Neural progenitor cell (in vitro differentiated cells): Measurements from ENCODE around the gene SLC35A5. TPM values are rescaled to one million over a fixed set of nuclear protein-coding genes. Genes with fewer than 3 reads are reported as not detected.

Source experiments
- DNase-seq: peaks from one replicate; pipeline ENCODE4 v3.0.0-alpha.2; 2016; ENCODE audit warnings: low spot score
- H2AFZ ChIP-seq: fragments of 200-600 bp; sonication (generic); replicated peaks from 2 replicates; pipeline ENCODE4 v1.6.1; 2016; ENCODE audit warnings: antibody characterized with exemption
- H3F3A ChIP-seq: fragments of 200-600 bp; sonication (generic); 2 replicates; pipeline ENCODE4 v1.6.1; 2016; ENCODE audit warnings: antibody characterized with exemption, low read depth
- H3K27ac ChIP-seq: fragments of 200-600 bp; sonication (generic); 2 replicates; pipeline ENCODE4 v1.5.1; 2016; ENCODE audit warnings: mild to moderate bottlenecking
- H3K27me3 ChIP-seq: fragments of 200-600 bp; sonication (generic); 2 replicates; pipeline ENCODE4 v1.6.1; 2016; ENCODE audit warnings: mild to moderate bottlenecking, moderate library complexity
- H3K36me3 ChIP-seq: fragments of 200-600 bp; sonication (generic); 2 replicates; pipeline ENCODE4 v1.5.1; 2016
- H3K4me1 ChIP-seq: fragments of 200-600 bp; sonication (generic); 2 replicates; pipeline ENCODE4 v1.6.1; 2016; ENCODE audit warnings: mixed run types
- H3K4me2 ChIP-seq: fragments of 200-600 bp; sonication (generic); 2 replicates; pipeline ENCODE4 v1.6.1; 2016
- H3K4me3 ChIP-seq: fragments of 200-600 bp; sonication (generic); 2 replicates; pipeline ENCODE4 v1.5.1; 2016
- H3K79me2 ChIP-seq: fragments of 200-600 bp; sonication (generic); 2 replicates; pipeline ENCODE4 v1.6.1; 2016; ENCODE audit warnings: low read depth
- H3K9ac ChIP-seq: fragments of 200-600 bp; sonication (generic); 2 replicates; pipeline ENCODE4 v1.6.1; 2016
- H3K9me3 ChIP-seq: fragments of 200-600 bp; sonication (generic); 2 replicates; pipeline ENCODE4 v1.5.1; 2016; ENCODE audit warnings: low read depth
- H4K20me1 ChIP-seq: fragments of 200-600 bp; sonication (generic); 2 replicates; pipeline ENCODE4 v1.6.1; 2016; ENCODE audit warnings: low read depth
- H3K27ac Mint-ChIP-seq: 3 replicates; pipeline ENCODE4 v1.8.0; 2021; ENCODE audit warnings: mixed read lengths
- H3K27me3 Mint-ChIP-seq: 2 replicates; pipeline ENCODE4 v1.8.0; 2022; ENCODE audit warnings: low read depth, mild to moderate bottlenecking, inconsistent platforms, moderate library complexity, mixed read lengths; ENCODE audit not compliant: insufficient read depth
- H3K36me3 Mint-ChIP-seq: 3 replicates; pipeline ENCODE4 v1.8.0; 2021; ENCODE audit warnings: mixed read lengths
- H3K4me1 Mint-ChIP-seq: 3 replicates; pipeline ENCODE4 v1.8.0; 2021; ENCODE audit warnings: mixed read lengths
- H3K4me3 Mint-ChIP-seq: 3 replicates; pipeline ENCODE4 v1.8.0; 2021; ENCODE audit warnings: mild to moderate bottlenecking, moderate library complexity, mixed read lengths
- H3K9me3 Mint-ChIP-seq: 3 replicates; pipeline ENCODE4 v1.8.0; 2020; ENCODE audit warnings: mixed read lengths
- CTCF ChIP-seq: fragments of 200-600 bp; sonication (generic); IDR thresholded peaks from 2 replicates; pipeline ENCODE4 v1.5.1; 2017; ENCODE audit warnings: antibody characterized with exemption, mild to moderate bottlenecking
- EZH2 ChIP-seq: fragments of 200-600 bp; sonication (generic); IDR thresholded peaks from 2 replicates; pipeline ENCODE4 v1.6.1; 2017; ENCODE audit warnings: antibody characterized with exemption, mild to moderate bottlenecking, moderate library complexity
- EZH2phosphoT487 ChIP-seq: fragments of 200-600 bp; sonication (generic); IDR thresholded peaks from 2 replicates; pipeline ENCODE4 v1.6.1; 2017; ENCODE audit warnings: antibody characterized with exemption
- total RNA-seq: library from RNA; depleted of rRNA; stranded (reverse); fragments of >200 nt; gene quantifications from 2 replicates; pipeline ENCODE4 v1.2.3, GENCODE V29; 2015; ENCODE audit warnings: low replicate concordance

The SLC35A5 gene
- total RNA-seq, 1 donor from 2014 or later, result 59.7 TPM

GRCh38 chr3:112598731-112599130, 36.9 kb downstream of the SLC35A5 start:
- peaks cover 25% of the 10 kb centered on the region for H3K4me1 Mint-ChIP-seq
- no peak for DNase-seq
- no peak overlapping the region for H3K27ac Mint-ChIP-seq
- no peaks in the 10 kb centered on the region for H4K20me1 ChIP-seq
- no peaks in the 10 kb centered on the region for H3K36me3 ChIP-seq
- no peak overlapping the region for H3K4me3 ChIP-seq
- no peaks in the 10 kb centered on the region for H3F3A ChIP-seq
- no peak overlapping the region for H3K4me3 Mint-ChIP-seq
- no peak overlapping the region for H3K27ac ChIP-seq
- no peak overlapping the region for H2AFZ ChIP-seq
- H3K36me3 Mint-ChIP-seq, result peaks cover 9% of the 10 kb centered on the region
- H3K9ac ChIP-seq, result no peak overlapping the region
- peaks cover 3% of the 10 kb centered on the region for H3K27me3 Mint-ChIP-seq
- no peak overlapping the region for H3K4me2 ChIP-seq
- no peaks in the 10 kb centered on the region for H3K4me1 ChIP-seq
- no peaks in the 10 kb centered on the region for H3K9me3 ChIP-seq
- no peaks in the 10 kb centered on the region for H3K27me3 ChIP-seq
- no peaks in the 10 kb centered on the region for H3K79me2 ChIP-seq
- peaks cover 3% of the 10 kb centered on the region for H3K9me3 Mint-ChIP-seq
- no peak for TF ChIP-seq EZH2phosphoT487
- no peak for TF ChIP-seq CTCF
- no peak for TF ChIP-seq EZH2

- TF ChIP-seq EZH2, result no peak
- Mint-ChIP-seq H3K27me3 (peaks cover 3% of the 10 kb centered on the region), H3K27ac (peak overlapping the region; percentile 55)
Observed at GRCh38 chr3:112602217-112602838, 40.5 kb downstream of the SLC35A5 start.

GRCh38 chr3:112604536-112604935, 42.7 kb downstream of the SLC35A5 start:
- H3K36me3 ChIP-seq, result no peaks in the 10 kb centered on the region
- no peak overlapping the region for H3K27ac ChIP-seq
- H3K4me3 ChIP-seq, result no peak overlapping the region
- no peak overlapping the region for H3K4me3 Mint-ChIP-seq
- H3K36me3 Mint-ChIP-seq, result peaks cover 1% of the 10 kb centered on the region
- no peak overlapping the region for H2AFZ ChIP-seq
- peaks cover 3% of the 10 kb centered on the region for H3K27me3 Mint-ChIP-seq
- no peak for TF ChIP-seq EZH2
- TF ChIP-seq EZH2phosphoT487, result no peak
- no peak for TF ChIP-seq CTCF
- peak overlapping the region; percentile 99 for H3K27ac Mint-ChIP-seq
- no peaks in the 10 kb centered on the region for H3K79me2 ChIP-seq
- H3K9ac ChIP-seq, result no peak overlapping the region
- H3K4me1 Mint-ChIP-seq, result peaks cover 80% of the 10 kb centered on the region
- no peak overlapping the region for H3K4me2 ChIP-seq
- no peaks in the 10 kb centered on the region for H3F3A ChIP-seq
- no peaks in the 10 kb centered on the region for H4K20me1 ChIP-seq
- no peak for DNase-seq
- H3K4me1 ChIP-seq, result peaks cover 4% of the 10 kb centered on the region
- no peaks in the 10 kb centered on the region for H3K9me3 ChIP-seq
- no peaks in the 10 kb centered on the region for H3K27me3 ChIP-seq
- no peaks in the 10 kb centered on the region for H3K9me3 Mint-ChIP-seq

More at GRCh38 chr3:112602217-112602838, 40.5 kb downstream of the SLC35A5 start:
- Histone ChIP-seq H3K9ac (no peak overlapping the region), H3K4me3 (no peak overlapping the region), H3K4me1 (peaks cover 4% of the 10 kb centered on the region), H3K27ac (no peak overlapping the region), H3K79me2 (no peaks in the 10 kb centered on the region), H3K9me3 (no peaks in the 10 kb centered on the region), H3F3A (no peaks in the 10 kb centered on the region), H2AFZ (no peak overlapping the region), H3K36me3 (no peaks in the 10 kb centered on the region), H3K27me3 (no peaks in the 10 kb centered on the region), H3K4me2 (no peak overlapping the region), H4K20me1 (no peaks in the 10 kb centered on the region)
- Mint-ChIP-seq H3K9me3 (peaks cover 3% of the 10 kb centered on the region), H3K36me3 (peaks cover 7% of the 10 kb centered on the region), H3K4me3 (no peak overlapping the region), H3K4me1 (peaks cover 60% of the 10 kb centered on the region)
- no peak for DNase-seq

- Histone ChIP-seq H3K4me2 (no peak overlapping the region), H4K20me1 (no peaks in the 10 kb centered on the region), H3K4me3 (no peak overlapping the region), H3K27ac (no peak overlapping the region), H3K9ac (no peak overlapping the region), H3K27me3 (no peaks in the 10 kb centered on the region), H3F3A (no peaks in the 10 kb centered on the region), H3K9me3 (no peaks in the 10 kb centered on the region), H3K36me3 (no peaks in the 10 kb centered on the region), H3K4me1 (peaks cover 11% of the 10 kb centered on the region), H3K79me2 (no peaks in the 10 kb centered on the region), H2AFZ (no peak overlapping the region)
- no peak for DNase-seq
- H3K4me1 Mint-ChIP-seq, result peaks cover 88% of the 10 kb centered on the region
- no peaks in the 10 kb centered on the region for H3K9me3 Mint-ChIP-seq
- peak overlapping the region; percentile 73 for H3K4me3 Mint-ChIP-seq
- H3K36me3 Mint-ChIP-seq, result peaks cover 4% of the 10 kb centered on the region
- H3K27ac Mint-ChIP-seq, result peak overlapping the region; percentile 100
- TF ChIP-seq EZH2phosphoT487, result no peak
- TF ChIP-seq CTCF, result no peak
- no peak for TF ChIP-seq EZH2
- H3K27me3 Mint-ChIP-seq, result peaks cover 3% of the 10 kb centered on the region
Observed at GRCh38 chr3:112605285-112605684, 43.4 kb downstream of the SLC35A5 start.
